SK-N-SH (cell line): ENCODE data around the gene CASP9.

Experiments used
- EP300 ChIP-seq, 2 experiments: IDR thresholded peaks; 2 replicates each; pipeline versions ENCODE4 v1.4.0 to v1.6.1; 2012; ENCODE audit warnings: borderline replicate concordance in 1 of 2, low read depth in 1 of 2, low read length in 1 of 2
- FOXM1 ChIP-seq: IDR thresholded peaks from 2 replicates; pipeline ENCODE4 v1.4.0; 2012; ENCODE audit warnings: low read depth, mild to moderate bottlenecking
- JUND ChIP-seq: IDR thresholded peaks from 2 replicates; pipeline ENCODE4 v1.4.0; 2012
- MEF2A ChIP-seq: IDR thresholded peaks from 2 replicates; pipeline ENCODE4 v1.4.0; 2012; ENCODE audit warnings: low read depth, borderline replicate concordance
- NFIC ChIP-seq: IDR thresholded peaks from 2 replicates; pipeline ENCODE4 v1.4.0; 2012; ENCODE audit warnings: borderline replicate concordance
- POLR2AphosphoS5 ChIP-seq: IDR thresholded peaks from 2 replicates; pipeline ENCODE4 v1.6.1; 2012; ENCODE audit warnings: low read depth, low read length
- SIN3A ChIP-seq: IDR thresholded peaks from 2 replicates; pipeline ENCODE4 v1.6.1; 2012; ENCODE audit warnings: low read depth, mild to moderate bottlenecking, low read length, moderate library complexity, borderline replicate concordance
- TF ChIP-seq, protein P1 (sequence below): fragments of 150-350 bp; IDR thresholded peaks from 2 replicates; pipeline ENCODE4 v1.6.1; 2017; ENCODE audit warnings: antibody characterized with exemption, low read length, low read depth, borderline replicate concordance
- TF ChIP-seq, protein P2 (sequence below): fragments of 200-600 bp; sonication (generic); IDR thresholded peaks from 2 replicates; pipeline ENCODE4 v1.6.1; 2017; ENCODE audit warnings: antibody characterized with exemption, mild to moderate bottlenecking, moderate library complexity
- TF ChIP-seq, protein P3 (sequence below): IDR thresholded peaks from 2 replicates; pipeline ENCODE4 v1.4.0; 2012; ENCODE audit warnings: low read depth, borderline replicate concordance

DNA sequence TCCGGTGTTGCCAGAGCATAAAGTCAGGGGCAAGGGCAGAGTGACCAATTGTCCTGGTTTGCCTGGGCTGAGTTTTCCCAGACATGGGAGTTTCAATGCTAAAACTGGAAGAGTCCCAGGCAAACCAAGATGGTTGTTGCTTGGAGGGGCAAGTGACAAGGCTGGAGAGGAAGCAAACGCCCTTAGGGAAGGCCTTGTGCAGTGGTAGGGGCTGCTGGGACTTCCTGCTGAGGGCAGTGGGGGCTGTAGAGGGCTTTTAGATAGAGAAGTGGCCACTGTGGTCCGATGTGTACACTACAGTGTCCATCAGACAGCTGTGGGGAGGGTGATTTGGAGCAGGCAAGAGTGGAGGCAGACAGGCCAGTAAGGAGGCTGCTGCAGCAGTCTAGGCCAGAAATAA, 74.4 kb downstream of the CASP9 start:
- TF ChIP-seq, protein P1, sequence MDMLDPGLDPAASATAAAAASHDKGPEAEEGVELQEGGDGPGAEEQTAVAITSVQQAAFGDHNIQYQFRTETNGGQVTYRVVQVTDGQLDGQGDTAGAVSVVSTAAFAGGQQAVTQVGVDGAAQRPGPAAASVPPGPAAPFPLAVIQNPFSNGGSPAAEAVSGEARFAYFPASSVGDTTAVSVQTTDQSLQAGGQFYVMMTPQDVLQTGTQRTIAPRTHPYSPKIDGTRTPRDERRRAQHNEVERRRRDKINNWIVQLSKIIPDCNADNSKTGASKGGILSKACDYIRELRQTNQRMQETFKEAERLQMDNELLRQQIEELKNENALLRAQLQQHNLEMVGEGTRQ = no peak
- TF ChIP-seq, protein P2, sequence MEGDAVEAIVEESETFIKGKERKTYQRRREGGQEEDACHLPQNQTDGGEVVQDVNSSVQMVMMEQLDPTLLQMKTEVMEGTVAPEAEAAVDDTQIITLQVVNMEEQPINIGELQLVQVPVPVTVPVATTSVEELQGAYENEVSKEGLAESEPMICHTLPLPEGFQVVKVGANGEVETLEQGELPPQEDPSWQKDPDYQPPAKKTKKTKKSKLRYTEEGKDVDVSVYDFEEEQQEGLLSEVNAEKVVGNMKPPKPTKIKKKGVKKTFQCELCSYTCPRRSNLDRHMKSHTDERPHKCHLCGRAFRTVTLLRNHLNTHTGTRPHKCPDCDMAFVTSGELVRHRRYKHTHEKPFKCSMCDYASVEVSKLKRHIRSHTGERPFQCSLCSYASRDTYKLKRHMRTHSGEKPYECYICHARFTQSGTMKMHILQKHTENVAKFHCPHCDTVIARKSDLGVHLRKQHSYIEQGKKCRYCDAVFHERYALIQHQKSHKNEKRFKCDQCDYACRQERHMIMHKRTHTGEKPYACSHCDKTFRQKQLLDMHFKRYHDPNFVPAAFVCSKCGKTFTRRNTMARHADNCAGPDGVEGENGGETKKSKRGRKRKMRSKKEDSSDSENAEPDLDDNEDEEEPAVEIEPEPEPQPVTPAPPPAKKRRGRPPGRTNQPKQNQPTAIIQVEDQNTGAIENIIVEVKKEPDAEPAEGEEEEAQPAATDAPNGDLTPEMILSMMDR = no peak
- TF ChIP-seq POLR2AphosphoS5 = no peak
- TF ChIP-seq, protein P3, sequence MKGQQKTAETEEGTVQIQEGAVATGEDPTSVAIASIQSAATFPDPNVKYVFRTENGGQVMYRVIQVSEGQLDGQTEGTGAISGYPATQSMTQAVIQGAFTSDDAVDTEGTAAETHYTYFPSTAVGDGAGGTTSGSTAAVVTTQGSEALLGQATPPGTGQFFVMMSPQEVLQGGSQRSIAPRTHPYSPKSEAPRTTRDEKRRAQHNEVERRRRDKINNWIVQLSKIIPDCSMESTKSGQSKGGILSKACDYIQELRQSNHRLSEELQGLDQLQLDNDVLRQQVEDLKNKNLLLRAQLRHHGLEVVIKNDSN = no peak
- TF ChIP-seq FOXM1 = no peak
- no peak for TF ChIP-seq JUND
- no peak for TF ChIP-seq EP300 (IDR thresholded peaks at IDR 0.05; ENCODE audit: borderline replicate concordance in 1 of 2, low read depth in 1 of 2, low read length in 1 of 2)
- TF ChIP-seq SIN3A = no peak
- TF ChIP-seq NFIC = no peak
- TF ChIP-seq MEF2A = no peak
